Measurements from ENCODE around the gene SMG5.
A peak's percentile ranks its signal among the peaks of the same experiment; 100 is the strongest.

SMG5 gene

GRCh38 chr1:156246241-156246780 lies 36.3 kb downstream of the SMG5 start:
- DNase-seq (ENCODE audit: insufficient read length, low spot score) = no peak
- FAIRE-seq = peak; percentile 33

GRCh38 chr1:156245451-156246232 lies 37.0 kb downstream of the SMG5 start:
- FAIRE-seq = peak; percentile 73
- peak; percentile 50 for DNase-seq (ENCODE audit: insufficient read length, low spot score)

GRCh38 chr1:156244712-156245111 lies 37.9 kb downstream of the SMG5 start:
- no peak for DNase-seq (ENCODE audit: insufficient read length, low spot score)

GRCh38 chr1:156244126-156244525 lies 38.5 kb downstream of the SMG5 start:
- FAIRE-seq = no peak
- no peak for DNase-seq (ENCODE audit: insufficient read length, low spot score)

More at GRCh38 chr1:156244712-156245111, 37.9 kb downstream of the SMG5 start:
- FAIRE-seq = no peak

- DNase-seq (ENCODE audit: insufficient read length, low spot score) (no peak), FAIRE-seq (no peak)
Observed at GRCh38 chr1:156242738-156243137, 39.9 kb downstream of the SMG5 start.

GRCh38 chr1:156241926-156242325 lies 40.7 kb downstream of the SMG5 start, which contains the start of gene BGLAP:
TSS of gene BGLAP (plus strand) at chr1:156242184. CDS start at chr1:156242232, 48 bp downstream.
- no peak for FAIRE-seq
- no peak for DNase-seq (ENCODE audit: insufficient read length, low spot score)

GRCh38 chr1:156241311-156241811 lies 41.3 kb downstream of the SMG5 start:
- FAIRE-seq (no peak), DNase-seq (ENCODE audit: insufficient read length, low spot score) (no peak)

GRCh38 chr1:156238248-156238647 lies 44.4 kb downstream of the SMG5 start:
- no peak for DNase-seq (ENCODE audit: insufficient read length, low spot score)
- FAIRE-seq = no peak

- FAIRE-seq (no peak), DNase-seq (ENCODE audit: insufficient read length, low spot score) (no peak)
Observed at GRCh38 chr1:156236164-156236563, 46.5 kb downstream of the SMG5 start.

GRCh38 chr1:156233426-156234127 lies 49.0 kb downstream of the SMG5 start:
- FAIRE-seq (no peak), DNase-seq (ENCODE audit: insufficient read length, low spot score) (no peak)

GRCh38 chr1:156232201-156232894 lies 50.3 kb downstream of the SMG5 start:
- DNase-seq (ENCODE audit: insufficient read length, low spot score) (no peak), FAIRE-seq (no peak)

GRCh38 chr1:156230473-156230837 lies 52.2 kb downstream of the SMG5 start:
- FAIRE-seq (no peak), DNase-seq (ENCODE audit: insufficient read length, low spot score) (no peak)

- DNase-seq (ENCODE audit: insufficient read length, low spot score) (no peak), FAIRE-seq (no peak)
Observed at GRCh38 chr1:156229809-156230472, 52.7 kb downstream of the SMG5 start.

GRCh38 chr1:156228501-156228900 lies 54.1 kb downstream of the SMG5 start:
- FAIRE-seq (no peak), DNase-seq (ENCODE audit: insufficient read length, low spot score) (no peak)

- DNase-seq (ENCODE audit: insufficient read length, low spot score) (no peak), FAIRE-seq (no peak)
Observed at GRCh38 chr1:156226782-156227181, 55.8 kb downstream of the SMG5 start.

GRCh38 chr1:156226116-156226538 lies 56.5 kb downstream of the SMG5 start:
- FAIRE-seq (peak; percentile 79), DNase-seq (ENCODE audit: insufficient read length, low spot score) (peak; percentile 79)

- DNase-seq (ENCODE audit: insufficient read length, low spot score) (no peak), FAIRE-seq (no peak)
Observed at GRCh38 chr1:156225677-156226014, 57.0 kb downstream of the SMG5 start.

- FAIRE-seq (no peak), DNase-seq (ENCODE audit: insufficient read length, low spot score) (no peak)
Observed at GRCh38 chr1:156221986-156222692, 60.5 kb downstream of the SMG5 start.

GRCh38 chr1:156220226-156220625 lies 62.4 kb downstream of the SMG5 start:
- DNase-seq (ENCODE audit: insufficient read length, low spot score) (no peak), FAIRE-seq (no peak)

GRCh38 chr1:156217871-156218270 lies 64.8 kb downstream of the SMG5 start:
- no peak for FAIRE-seq
- peak; percentile 44 for DNase-seq (ENCODE audit: insufficient read length, low spot score)

Measured in GM19239 (cell line).